NCI-H2196 treated with DMSO at 0.1 percent for 48 hours (cell line): Measurements from ENCODE around the gene MAPKAPK3.

Experiments used
- DNase-seq: peaks from one replicate; lab custom pipeline; 2025; ENCODE audit not compliant: unreplicated experiment; lab: John Stamatoyannopoulos, UW

The MAPKAPK3 gene

GRCh38 chr3:50607271-50608091 is 9.5 kb upstream of the MAPKAPK3 start:
- no peak for DNase-seq

GRCh38 chr3:50608278-50608677 is 8.7 kb upstream of the MAPKAPK3 start:
- DNase-seq, result no peak

GRCh38 chr3:50609071-50609762 is 7.7 kb upstream of the MAPKAPK3 start:
- no peak for DNase-seq

- DNase-seq, result no peak
These were observed 7.2 kb upstream of the MAPKAPK3 start for GRCh38 chr3:50609763-50610085.

GRCh38 chr3:50610181-50610971 is 6.6 kb upstream of the MAPKAPK3 start:
- DNase-seq, result no peak

GRCh38 chr3:50610992-50611463 is 5.9 kb upstream of the MAPKAPK3 start:
- DNase-seq, result no peak

- peak; percentile 70 for DNase-seq
These were observed 5.3 kb upstream of the MAPKAPK3 start, which contains the start of gene CISH for GRCh38 chr3:50611464-50612233. Gene CISH (minus strand): TSS chr3:50611774. CDS start chr3:50611650, 124 bp downstream.

GRCh38 chr3:50612234-50612882 is 4.6 kb upstream of the MAPKAPK3 start:
- no peak for DNase-seq

GRCh38 chr3:50612970-50613846 is 3.7 kb upstream of the MAPKAPK3 start:
- no peak for DNase-seq

GRCh38 chr3:50615190-50615589 is 1.8 kb upstream of the MAPKAPK3 start:
- DNase-seq, result no peak

GRCh38 chr3:50616003-50616769 is 765 bp upstream of the MAPKAPK3 start:
- peak; percentile 46 for DNase-seq

GRCh38 chr3:50616770-50617095 is 218 bp upstream of the MAPKAPK3 start:
- DNase-seq, result peak; percentile 22

GRCh38 chr3:50617911-50618481 is 1.0 kb downstream of the MAPKAPK3 start:
- DNase-seq, result no peak

- DNase-seq, result no peak
These were observed 3.5 kb downstream of the MAPKAPK3 start for GRCh38 chr3:50620420-50620819.

- DNase-seq, result no peak
These were observed 3.9 kb downstream of the MAPKAPK3 start for GRCh38 chr3:50620820-50621219.

GRCh38 chr3:50622881-50623280 is 5.9 kb downstream of the MAPKAPK3 start:
- no peak for DNase-seq

GRCh38 chr3:50623840-50624474 is 7.0 kb downstream of the MAPKAPK3 start:
- no peak for DNase-seq

GRCh38 chr3:50624634-50625033 is 7.7 kb downstream of the MAPKAPK3 start:
- DNase-seq, result no peak
